ENCODE data around the gene SPATS2L. TPM values are rescaled to one million over a fixed set of nuclear protein-coding genes. Genes with fewer than 3 reads are reported as not detected.

Gene SPATS2L
- total RNA-seq, 2 donors from 2014 or later, result 40.3 to 89.9 TPM

DNA sequence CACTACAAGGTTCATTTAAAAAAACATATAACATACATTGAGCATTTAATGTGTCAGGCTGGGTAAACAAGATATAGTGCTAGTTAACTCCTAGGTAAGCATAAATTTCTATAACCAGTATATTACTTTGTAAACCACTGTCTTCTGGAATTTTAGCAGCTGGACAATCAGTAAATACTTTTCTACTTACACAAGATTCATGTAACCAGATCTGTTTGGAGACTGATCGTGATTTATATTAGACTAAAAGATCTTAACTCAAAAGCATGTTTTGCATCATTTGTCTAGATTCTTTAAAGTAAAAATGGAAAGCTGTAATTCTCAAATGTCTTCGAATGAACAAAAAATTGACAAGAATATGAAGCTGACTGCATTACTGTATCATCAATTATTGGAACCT, 218.6 kb downstream of the SPATS2L start:
- Mint-ChIP-seq H3K27ac (no peak overlapping the region), H3K4me1 (peaks cover 9% of the 10 kb centered on the region), H3K36me3 (ENCODE audit: low read depth) (no peaks in the 10 kb centered on the region), H3K4me3 (no peak overlapping the region), H3K27me3 (ENCODE audit: insufficient read depth) (peaks cover 12% of the 10 kb centered on the region), H3K9me3 (no peaks in the 10 kb centered on the region)
- 90 to 100% methylated on average over 1 to 2 of the region's 2 CpGs for WGBS, 2 experiments (ENCODE audit: insufficient coverage in 1 of 2, insufficient read length in 1 of 2)
- no peak overlapping the region for H3K9ac ChIP-seq (ENCODE audit: extremely low read depth, low read length, poor library complexity, severe bottlenecking)
- peak overlapping the region; percentile 94 for H3K4me3 ChIP-seq (ENCODE audit: low read length)
- DNase-seq, result no peak
- no peaks in the 10 kb centered on the region for H3K9me3 ChIP-seq (ENCODE audit: control insufficient read depth, low read length)
- H3K27me3 ChIP-seq (ENCODE audit: control insufficient read depth, insufficient read depth, low read length, poor library complexity, severe bottlenecking), result peaks cover 40% of the 10 kb centered on the region
- TF ChIP-seq, protein P1, sequence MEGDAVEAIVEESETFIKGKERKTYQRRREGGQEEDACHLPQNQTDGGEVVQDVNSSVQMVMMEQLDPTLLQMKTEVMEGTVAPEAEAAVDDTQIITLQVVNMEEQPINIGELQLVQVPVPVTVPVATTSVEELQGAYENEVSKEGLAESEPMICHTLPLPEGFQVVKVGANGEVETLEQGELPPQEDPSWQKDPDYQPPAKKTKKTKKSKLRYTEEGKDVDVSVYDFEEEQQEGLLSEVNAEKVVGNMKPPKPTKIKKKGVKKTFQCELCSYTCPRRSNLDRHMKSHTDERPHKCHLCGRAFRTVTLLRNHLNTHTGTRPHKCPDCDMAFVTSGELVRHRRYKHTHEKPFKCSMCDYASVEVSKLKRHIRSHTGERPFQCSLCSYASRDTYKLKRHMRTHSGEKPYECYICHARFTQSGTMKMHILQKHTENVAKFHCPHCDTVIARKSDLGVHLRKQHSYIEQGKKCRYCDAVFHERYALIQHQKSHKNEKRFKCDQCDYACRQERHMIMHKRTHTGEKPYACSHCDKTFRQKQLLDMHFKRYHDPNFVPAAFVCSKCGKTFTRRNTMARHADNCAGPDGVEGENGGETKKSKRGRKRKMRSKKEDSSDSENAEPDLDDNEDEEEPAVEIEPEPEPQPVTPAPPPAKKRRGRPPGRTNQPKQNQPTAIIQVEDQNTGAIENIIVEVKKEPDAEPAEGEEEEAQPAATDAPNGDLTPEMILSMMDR (conservative IDR thresholded peaks at IDR 0.05), result no peak
- H3K36me3 ChIP-seq (ENCODE audit: control insufficient read depth, insufficient read depth, low read length), result no peaks in the 10 kb centered on the region
- no peak overlapping the region for H3K27ac ChIP-seq (ENCODE audit: low read depth, low read length)
- H3K4me1 ChIP-seq (ENCODE audit: control insufficient read depth, insufficient read depth, low read length), result no peaks in the 10 kb centered on the region

DNA sequence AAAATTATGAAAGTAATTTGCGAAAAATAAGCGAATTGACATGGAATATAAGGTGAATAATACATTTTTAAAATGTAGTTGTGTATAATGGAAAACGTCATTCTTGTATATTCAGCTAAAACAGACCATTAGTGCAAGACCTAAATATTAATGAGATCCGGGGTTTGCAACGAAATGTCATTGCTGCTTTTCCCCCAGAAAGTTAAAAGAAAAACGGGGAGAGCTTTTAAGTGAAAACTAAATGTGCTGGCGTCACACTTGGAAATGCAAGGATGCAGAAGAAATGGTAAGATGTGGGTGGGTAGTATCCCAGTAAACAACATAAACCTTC, 219.0 kb downstream of the SPATS2L start:
- peaks cover 12% of the 10 kb centered on the region for H3K27me3 Mint-ChIP-seq (ENCODE audit: insufficient read depth)
- no peaks in the 10 kb centered on the region for H3K36me3 Mint-ChIP-seq (ENCODE audit: low read depth)
- Histone ChIP-seq H3K36me3 (ENCODE audit: control insufficient read depth, insufficient read depth, low read length) (no peaks in the 10 kb centered on the region), H3K27me3 (ENCODE audit: control insufficient read depth, insufficient read depth, low read length, poor library complexity, severe bottlenecking) (peaks cover 36% of the 10 kb centered on the region), H3K4me3 (ENCODE audit: low read length) (peak overlapping the region; percentile 94), H3K27ac (ENCODE audit: low read depth, low read length) (no peak overlapping the region), H3K9ac (ENCODE audit: extremely low read depth, low read length, poor library complexity, severe bottlenecking) (no peak overlapping the region), H3K9me3 (ENCODE audit: control insufficient read depth, low read length) (no peaks in the 10 kb centered on the region), H3K4me1 (ENCODE audit: control insufficient read depth, insufficient read depth, low read length) (no peaks in the 10 kb centered on the region)
- peak overlapping the region; percentile 84 for H3K4me3 Mint-ChIP-seq
- DNase-seq, result no peak
- H3K9me3 Mint-ChIP-seq, result no peaks in the 10 kb centered on the region
- no peak overlapping the region for H3K27ac Mint-ChIP-seq
- peaks cover 9% of the 10 kb centered on the region for H3K4me1 Mint-ChIP-seq
- TF ChIP-seq, protein P1 (conservative IDR thresholded peaks at IDR 0.05), result no peak
- WGBS, 2 experiments (ENCODE audit: insufficient coverage in 1 of 2, insufficient read length in 1 of 2), result 46 to 60% methylated on average over 5 to 7 of the region's 7 CpGs

DNA sequence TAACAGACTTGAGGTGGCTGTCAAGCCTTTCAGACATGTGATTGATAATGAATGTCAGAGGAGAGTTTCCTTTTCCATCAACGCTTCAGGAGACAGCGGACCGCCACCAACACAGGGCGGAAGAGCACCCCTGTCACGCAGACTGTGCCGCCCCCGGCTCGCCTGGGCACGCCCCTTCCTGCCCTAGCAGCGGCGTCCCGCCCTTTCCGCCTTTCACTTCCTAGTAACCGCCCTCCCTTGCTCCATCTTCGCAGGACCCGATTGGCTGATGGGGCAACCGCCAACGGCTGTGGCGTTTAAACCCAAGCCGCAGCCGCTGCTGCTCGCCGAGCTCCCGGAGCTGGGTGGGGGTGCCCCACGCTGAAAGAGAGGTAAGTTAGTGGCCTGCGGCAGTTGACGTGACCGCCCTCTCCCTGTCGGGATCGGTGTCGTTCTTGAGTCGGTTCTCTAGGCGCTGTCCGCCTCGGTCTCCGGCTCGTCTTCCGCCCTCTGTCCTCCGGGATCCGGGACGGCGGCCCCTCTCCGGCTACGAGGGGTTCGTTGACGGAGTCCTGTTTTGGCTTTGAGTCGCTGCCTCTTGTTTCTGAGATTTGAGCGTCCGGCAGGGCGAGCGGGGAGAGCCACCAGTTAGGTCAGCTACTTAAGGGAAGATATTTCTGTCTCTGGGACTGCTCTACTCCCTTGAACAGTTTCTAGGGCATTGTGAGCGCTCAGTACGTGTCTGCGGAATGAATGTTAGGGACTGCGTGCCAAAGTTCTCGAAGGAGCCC, 219.6 kb downstream of the SPATS2L start, which contains the start of gene SGO2:
Gene SGO2 (plus strand): TSS at position 326 of the 770 bp plus-strand sequence. CDS start 6,769 bp downstream, outside the sequence.
- Mint-ChIP-seq H3K4me3 (peak within 1 kb of the TSS; percentile 84), H3K27me3 (ENCODE audit: insufficient read depth) (peaks cover 12% of the 10 kb centered on the region), H3K27ac (peak within 1 kb of the TSS; percentile 82), H3K4me1 (peaks cover 9% of the 10 kb centered on the region), H3K36me3 (ENCODE audit: low read depth) (no peaks in the 10 kb centered on the region), H3K9me3 (no peaks in the 10 kb centered on the region)
- no peaks in the 10 kb centered on the region for H3K36me3 ChIP-seq (ENCODE audit: control insufficient read depth, insufficient read depth, low read length)
- TF ChIP-seq, protein P1 (conservative IDR thresholded peaks at IDR 0.05), result peak; percentile 47
- peak within 1 kb of the TSS; percentile 94 for H3K4me3 ChIP-seq (ENCODE audit: low read length)
- DNase-seq, result peak; percentile 98
- no peak within 1 kb of the TSS for H3K27ac ChIP-seq (ENCODE audit: low read depth, low read length)
- no peaks in the 10 kb centered on the region for H3K9me3 ChIP-seq (ENCODE audit: control insufficient read depth, low read length)
- no peaks in the 10 kb centered on the region for H3K4me1 ChIP-seq (ENCODE audit: control insufficient read depth, insufficient read depth, low read length)
- H3K9ac ChIP-seq (ENCODE audit: extremely low read depth, low read length, poor library complexity, severe bottlenecking), result peak within 1 kb of the TSS; percentile 62
- peaks cover 30% of the 10 kb centered on the region for H3K27me3 ChIP-seq (ENCODE audit: control insufficient read depth, insufficient read depth, low read length, poor library complexity, severe bottlenecking)
- 0 to 1% methylated on average over 25 to 56 of the region's 56 CpGs for WGBS, 2 experiments (ENCODE audit: insufficient coverage in 1 of 2, insufficient read length in 1 of 2)

Data from endodermal cell (in vitro differentiated cells).